GM19193 (cell line): ENCODE measurements around the gene SSC5D.

Experiments used
- POLR2A ChIP-seq: IDR thresholded peaks from 4 replicates; pipeline ENCODE4 v1.6.1; 2011; ENCODE audit not compliant: insufficient read depth, insufficient read length; ENCODE audit errors: extremely low read depth

SSC5D gene

DNA sequence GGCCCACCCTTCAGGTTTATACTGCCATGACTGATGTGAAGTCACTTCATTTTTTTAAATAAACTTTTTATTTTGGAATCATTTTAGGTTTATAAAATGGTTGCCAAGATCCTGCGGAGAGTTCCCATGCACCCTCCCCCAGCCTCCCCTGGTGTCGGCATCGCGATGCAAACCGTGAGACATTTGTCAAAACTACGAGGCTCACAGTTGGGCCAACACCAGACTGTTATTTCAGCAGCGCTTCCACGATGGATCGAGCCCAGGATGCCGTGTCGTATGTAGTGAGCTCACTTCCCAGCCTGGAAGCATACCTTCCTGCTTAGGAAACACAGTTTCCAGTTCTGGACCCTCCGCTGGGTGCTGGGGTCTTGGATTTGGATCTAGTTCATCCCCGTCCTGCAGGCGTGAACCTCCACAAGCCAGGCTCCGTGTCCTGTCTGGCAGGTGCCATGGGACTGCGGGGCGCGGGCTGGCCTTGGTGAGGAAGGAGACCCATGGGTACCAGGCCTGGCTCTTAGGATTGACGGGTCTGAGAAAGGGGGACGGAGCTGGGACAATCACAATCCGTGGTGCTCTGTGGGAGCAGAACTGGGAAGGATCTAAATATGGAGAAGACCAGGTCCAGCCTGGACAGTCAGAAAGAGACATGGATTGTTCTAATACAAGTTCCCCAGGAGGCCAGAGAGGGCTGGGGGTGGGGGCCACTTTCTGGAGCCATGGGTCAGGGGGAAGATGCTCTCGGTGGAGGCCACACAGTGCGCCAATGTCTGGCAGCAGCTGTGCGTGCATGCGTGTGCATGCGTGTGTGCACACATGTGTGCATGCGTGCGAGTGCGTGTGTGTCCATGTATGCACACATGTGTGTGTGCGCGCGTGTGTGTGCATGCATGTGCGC, 51.1 kb downstream of the SSC5D start:
- no peak for TF ChIP-seq POLR2A

DNA sequence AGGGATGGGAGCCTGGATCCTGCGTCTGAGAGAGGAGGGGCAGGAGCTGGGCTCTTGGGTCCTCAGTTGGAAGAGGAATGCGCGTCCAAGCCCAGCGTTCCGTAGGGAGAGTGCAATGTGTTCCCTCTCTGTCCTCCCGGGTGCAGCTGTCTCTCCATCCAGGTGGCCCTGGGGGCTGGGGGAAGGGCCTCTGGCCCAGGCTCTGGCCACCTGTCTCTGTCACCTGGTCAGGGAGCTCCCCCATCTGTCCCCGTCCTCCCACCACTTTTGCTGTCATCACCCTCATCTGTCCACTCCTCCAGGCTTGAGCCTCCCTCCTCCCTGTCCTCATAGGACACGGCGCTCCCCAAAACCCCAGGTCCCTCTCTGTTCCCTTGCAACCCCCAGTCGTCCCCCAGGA, 52.4 kb downstream of the SSC5D start:
- TF ChIP-seq POLR2A: no peak

DNA sequence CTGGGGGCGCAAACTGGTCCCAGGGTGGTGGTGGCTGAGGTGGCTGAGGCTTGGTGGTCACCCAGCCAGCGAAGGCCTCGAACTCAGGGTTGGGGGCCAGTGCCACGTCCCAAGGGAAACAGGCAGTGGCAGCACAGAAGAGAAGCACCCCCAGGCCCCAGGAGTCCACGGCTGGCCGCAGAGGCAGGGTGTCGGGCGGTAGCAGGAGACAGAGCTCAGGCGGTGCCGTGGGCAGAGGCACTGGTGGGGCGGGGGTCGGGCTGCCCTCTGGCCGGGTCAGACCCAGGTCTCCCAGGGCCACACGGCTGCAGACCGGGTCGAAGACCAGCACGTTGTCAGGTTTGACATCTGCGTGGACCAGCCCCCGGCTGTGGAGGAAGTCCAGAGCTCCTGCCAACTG, 52.9 kb downstream of the SSC5D start:
- no peak for TF ChIP-seq POLR2A

DNA sequence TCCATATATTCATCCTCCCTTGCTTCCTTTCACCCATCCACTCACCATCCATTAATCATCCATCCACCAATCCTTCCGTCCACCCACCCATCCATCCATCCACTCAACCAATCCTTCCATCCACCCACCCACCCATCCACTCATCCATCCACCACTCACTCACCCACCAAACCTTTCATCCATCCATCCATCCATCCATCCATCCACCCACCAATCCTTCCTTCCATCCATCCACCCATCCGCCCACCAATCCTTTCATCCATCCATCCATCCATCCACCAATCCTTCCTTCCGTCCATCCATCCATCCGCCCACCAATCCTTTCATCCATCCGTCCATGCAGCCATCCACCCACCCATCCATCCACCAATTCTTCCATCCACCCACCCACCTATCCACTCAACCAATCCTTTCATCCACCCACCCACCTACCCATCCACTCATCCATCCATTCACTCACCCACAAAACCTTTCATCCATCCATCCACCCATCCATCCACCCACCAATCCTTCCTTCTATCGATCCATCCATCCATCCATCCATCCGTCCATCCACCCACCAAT, 54.1 kb downstream of the SSC5D start:
- no peak for TF ChIP-seq POLR2A

DNA sequence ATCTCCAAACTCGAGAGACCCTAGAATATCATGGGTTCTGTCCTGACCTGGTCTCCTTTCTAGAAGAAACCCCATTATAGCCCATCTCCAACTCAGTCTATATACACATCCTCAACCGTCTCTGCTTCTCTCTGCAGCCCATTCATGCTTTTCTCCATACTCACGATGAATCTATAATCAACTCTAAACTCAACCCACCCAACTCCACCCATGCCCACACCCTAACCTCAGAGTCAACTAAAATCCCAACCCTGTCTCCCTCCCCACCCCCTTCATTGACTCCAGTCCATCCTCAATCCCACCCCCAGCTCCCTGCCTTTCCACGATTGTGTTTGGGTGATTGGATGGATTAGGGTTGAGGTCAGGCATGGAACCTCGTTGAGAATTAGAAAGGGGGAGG, 55.3 kb downstream of the SSC5D start:
- no peak for TF ChIP-seq POLR2A

DNA sequence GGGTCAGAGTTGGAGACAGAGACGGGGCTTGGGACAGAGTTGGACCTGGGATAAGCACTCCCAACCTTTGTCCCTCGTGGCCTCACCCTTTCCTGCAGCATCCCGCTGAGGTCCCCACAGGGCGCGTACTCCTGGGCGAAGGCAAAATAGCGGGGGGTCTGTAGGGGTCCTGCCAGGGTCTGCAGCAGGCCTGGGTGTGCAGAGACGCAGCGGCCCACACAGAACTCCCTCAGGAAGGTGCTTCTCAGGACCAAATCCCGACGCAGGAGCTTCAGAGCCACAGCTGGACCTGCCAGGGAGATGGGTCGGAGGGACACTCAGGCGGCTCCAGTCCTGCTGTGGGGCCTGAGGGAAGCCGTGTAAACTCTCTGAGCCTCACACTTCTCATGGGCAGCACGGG, 55.8 kb downstream of the SSC5D start:
- no peak for TF ChIP-seq POLR2A

DNA sequence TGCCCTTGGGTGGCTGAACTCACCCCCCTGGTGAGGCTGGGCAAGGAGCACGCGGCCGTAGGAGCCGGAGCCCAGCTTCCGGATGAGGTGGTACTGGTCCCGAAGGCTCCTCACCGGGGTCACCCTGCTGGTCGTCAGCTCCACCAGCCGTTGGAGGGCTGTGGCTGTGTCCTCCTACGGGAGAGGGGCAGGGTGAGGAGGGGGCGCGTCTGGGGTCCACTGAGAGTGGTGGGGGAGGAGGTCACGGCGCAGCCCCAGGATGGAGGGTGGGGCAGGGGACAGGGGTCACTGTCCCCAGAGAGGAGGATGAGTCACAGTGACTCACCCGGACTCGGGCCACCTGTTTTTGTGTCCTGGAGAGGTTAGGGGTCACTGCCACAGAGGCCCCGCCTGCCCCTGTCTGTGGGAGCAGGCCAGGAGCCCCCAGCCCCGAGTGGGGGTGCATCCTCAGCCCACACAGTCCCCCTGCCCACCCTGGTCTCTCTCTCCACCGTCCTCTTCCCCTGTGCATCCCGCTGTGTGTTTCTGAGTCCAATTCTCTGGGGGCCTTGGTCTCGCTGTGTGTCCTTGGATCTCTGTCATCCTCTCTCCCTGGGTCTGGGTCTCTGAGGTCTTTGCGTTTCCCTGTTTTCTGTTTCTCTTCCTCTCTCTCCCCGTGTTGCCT, 56.7 kb downstream of the SSC5D start:
- no peak for TF ChIP-seq POLR2A

DNA sequence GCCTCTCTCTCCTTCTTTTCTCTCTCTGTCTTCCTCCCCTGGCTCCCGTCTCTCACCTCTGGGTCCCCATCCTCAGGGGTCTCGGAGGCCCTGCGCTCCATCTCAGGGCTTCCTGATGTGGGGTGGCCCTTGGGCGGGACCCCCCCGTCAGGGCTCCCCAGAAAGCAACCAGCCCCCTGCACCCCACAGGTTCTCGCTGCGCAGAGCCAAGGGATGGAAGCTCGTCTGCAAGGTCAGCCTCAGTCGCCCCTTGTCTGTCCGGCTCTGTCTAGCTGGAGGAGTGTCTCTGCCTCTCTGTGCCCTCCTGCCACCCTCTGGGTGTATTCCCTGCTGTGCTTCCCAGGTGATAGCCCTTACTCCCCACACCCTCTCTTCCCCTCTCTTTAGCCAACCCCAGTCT, 57.2 kb downstream of the SSC5D start, which contains the start of gene SBK3:
TSS of gene SBK3 (minus strand) at position 101 of the 400 bp plus-strand sequence. CDS start at position 101, 0 bp downstream.
- TF ChIP-seq POLR2A: no peak

DNA sequence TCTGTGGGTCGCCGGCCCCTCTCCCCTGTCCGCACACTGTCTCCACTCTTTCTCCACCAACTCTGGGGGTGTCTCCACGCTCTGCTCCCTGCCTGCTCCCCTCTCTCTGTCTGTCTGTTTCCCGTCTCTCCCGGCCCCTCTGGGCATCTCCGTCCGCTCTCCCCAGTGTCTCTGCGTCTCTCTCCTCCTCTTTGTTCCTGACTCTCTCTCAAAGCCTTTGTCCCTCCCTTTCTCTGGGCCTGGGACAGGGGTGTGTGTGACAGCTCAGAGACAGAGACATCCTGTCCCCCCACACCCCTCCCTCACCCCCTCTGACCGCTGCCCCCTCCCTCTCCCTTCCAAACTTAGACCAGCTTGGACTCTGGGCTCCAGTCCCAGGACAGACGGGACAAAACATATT, 57.8 kb downstream of the SSC5D start:
- no peak for TF ChIP-seq POLR2A

DNA sequence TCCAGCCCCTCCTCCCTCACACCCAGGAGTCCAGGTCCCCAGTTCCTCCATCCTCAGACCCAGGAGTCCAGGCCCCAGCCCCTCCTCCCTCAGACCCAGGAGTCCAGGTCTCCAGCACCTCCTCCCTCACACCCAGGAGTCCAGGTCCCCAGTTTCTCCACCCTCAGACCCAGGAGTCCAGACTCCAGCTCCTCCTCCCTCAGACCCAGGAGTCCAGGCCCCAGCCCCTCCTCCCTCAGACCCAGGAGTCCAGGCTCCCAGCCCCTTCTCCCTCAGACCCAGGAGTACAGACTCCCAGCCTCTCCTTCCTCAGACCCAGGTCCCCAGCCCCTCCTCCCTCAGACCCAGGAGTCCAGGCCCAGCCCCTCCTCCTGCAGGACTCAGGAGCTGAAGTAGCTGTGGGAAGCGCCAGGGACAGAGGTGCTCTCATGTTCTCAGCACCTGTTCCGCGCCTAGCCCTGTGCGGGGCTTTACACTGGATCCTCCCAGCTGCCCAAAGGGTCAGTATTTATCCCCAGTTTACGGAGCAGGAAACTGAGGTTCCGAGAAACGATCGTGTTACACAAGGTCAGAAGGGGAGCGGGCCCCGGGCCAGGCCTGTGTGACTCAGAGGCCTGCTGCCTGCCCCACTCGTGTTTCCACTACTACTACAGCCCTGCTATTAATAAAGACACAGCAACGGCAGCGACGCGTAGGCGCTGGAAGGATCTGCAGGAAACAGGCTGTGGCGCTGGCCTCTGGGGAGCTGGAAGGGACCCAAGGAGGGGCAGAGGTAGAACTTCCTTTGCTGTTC, 58.8 kb downstream of the SSC5D start:
- TF ChIP-seq POLR2A: no peak

DNA sequence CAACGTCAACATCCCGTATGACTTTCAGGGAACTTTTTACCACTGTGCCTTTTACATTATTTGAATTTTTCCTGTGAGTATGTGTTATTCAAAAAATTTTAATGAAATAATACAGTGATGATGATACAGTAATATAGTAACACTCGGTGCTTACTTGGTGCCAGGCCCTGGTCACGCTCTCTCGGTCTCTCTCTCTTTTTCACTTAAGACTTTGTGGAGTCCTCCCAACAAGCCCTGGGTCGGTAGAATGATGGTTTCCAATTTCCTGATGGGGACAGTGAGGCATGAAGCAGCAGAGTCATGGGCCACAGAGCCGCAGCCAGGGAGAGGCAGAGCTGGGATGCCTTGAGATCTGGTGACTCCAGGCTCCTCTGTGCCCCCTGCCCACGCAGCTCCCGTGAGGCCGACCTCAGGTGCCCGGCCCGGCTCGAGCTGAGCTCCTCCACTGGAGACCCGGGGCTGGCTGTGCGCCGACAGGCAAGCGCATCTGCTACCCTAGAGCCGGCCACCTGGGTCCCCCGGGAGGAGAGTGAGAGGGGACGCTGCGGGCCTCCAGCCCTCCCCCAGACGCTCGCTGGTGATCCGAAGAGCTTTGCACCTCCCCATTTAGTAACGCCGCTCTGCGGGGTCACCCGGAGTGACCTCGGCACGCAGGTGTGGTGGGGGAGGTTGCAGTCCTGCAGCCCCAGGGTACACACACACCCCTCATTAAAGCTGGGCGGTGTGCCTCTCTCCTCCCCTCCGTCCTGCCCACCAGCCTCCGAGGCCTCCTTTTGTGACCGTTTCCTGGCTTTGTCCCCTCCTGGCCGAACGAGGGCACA, 61.5 kb downstream of the SSC5D start:
- TF ChIP-seq POLR2A: no peak

DNA sequence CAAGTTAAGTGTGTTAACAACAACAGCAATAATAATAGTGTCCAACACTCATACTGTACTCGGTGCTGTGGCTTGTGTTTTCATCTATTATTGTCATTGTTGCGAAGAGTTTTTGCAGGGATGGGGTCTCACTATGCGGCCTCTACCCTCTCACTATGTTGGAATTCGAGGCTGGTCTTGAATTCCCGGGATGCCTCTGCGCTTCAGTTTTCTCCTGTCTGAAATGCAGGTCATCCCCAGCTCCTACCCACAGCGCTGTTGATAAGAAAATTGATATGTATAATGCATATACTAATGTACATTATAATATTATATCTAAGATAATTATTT, 62.0 kb downstream of the SSC5D start:
- TF ChIP-seq POLR2A: no peak

DNA sequence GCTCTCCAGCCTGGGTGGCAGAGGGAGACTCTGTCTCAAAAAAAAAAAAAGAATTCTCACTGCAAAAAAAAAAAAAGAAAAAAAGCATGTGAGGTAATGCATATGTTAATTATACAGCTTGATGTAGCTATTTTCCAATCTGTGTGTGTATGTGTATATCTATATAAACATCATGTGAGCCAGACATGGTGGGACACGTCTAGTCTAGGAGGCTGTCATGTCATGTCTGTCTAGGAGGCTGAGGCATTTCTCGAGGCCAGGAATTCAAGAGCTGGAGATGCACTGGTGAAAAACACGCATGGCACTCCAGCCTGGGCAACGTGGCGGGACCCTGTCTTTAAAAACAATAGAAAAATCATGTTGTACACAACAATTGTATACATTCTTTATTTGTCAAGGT, 64.0 kb downstream of the SSC5D start:
- TF ChIP-seq POLR2A: no peak

DNA sequence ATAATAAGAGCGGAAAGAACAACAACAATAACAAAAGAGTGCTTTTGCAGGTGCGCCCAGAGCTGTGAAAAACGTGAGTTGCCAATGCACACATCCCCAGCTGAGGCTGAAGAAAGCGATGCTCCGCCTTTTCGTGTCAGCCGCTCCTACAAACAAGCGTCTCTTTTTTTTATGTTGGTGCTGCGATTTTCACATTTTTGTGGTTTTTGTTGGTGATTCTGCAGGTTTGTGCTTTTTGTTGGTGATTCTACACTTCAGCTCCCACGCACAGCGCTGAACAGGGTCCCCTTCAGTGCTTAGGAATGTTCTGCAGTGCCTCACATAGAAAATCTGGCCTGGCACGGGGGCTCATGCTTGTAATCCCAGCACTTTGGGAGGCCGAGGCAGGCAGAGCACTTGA, 64.4 kb downstream of the SSC5D start:
- TF ChIP-seq POLR2A: no peak

DNA sequence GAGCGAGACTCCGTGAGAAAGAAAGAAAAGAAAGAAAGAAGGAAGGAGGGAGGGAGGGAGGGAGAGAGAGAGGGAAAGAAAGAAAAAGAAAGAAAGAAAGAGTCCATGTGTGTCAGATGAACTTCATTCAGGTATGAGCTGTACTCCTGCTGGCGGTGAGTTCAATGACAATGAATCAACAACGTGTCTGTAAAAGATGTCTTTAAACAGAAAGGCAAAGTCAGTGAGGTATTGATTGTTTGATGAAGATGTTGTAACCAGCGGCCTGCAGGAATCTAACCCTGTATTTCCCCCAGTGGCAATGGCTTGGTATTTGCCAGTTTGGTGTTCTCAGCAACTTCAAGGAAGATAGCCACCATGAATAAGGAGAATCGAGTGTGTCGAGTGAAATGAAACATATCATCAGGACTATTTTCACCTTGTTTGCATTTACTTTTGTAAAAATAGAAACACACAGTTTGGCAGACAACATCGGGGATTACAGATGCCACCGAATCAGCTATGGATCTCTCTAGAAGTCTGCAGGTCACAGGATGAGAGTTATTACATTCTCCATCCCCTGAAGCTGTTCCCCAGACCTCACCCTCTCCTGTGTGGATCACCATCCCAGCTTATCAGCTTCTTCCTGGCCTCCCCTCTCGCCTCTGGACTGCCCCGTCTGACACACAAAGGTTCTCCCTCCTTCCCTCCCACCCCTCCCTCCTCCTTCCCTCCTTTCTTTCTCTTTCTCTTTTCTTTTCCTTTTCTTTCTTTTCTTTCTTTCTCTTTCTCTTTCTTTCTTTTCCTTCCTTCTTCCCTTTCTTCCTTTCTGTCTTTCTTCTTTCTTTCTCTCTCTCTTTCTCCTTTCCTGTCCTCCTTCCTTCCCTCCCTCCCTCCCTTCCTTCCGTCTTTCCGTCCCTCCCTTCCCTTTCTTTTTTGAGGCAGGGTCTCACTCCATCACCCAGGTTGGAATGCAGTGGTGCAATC, 65.3 kb downstream of the SSC5D start:
- no peak for TF ChIP-seq POLR2A
